Neural cell (in vitro differentiated cells): ENCODE results near the gene CYB561A3.

ENCODE experiments used
- CTCF ChIP-seq: fragments of 450-650 bp; IDR thresholded peaks from 2 replicates; pipeline ENCODE4 v1.5.1; 2014; ENCODE audit warnings: antibody characterized with exemption, mild to moderate bottlenecking, moderate library complexity; ENCODE audit not compliant: poor library complexity, severe bottlenecking
- EP300 ChIP-seq: fragments of 450-650 bp; conservative IDR thresholded peaks from 2 replicates; pipeline ENCODE4 v1.6.1; 2014; ENCODE audit warnings: antibody characterized with exemption, mild to moderate bottlenecking, moderate library complexity; ENCODE audit not compliant: poor library complexity, severe bottlenecking
- EZH2 ChIP-seq: fragments of 200-600, 300-800 bp; shearing (Covaris generic), sonication (generic); IDR thresholded peaks from 2 replicates; pipeline ENCODE4 v1.6.1; 2014; ENCODE audit warnings: antibody characterized with exemption, low read length, borderline replicate concordance, mild to moderate bottlenecking; ENCODE audit not compliant: insufficient read depth, poor library complexity, severe bottlenecking
- MXI1 ChIP-seq: fragments of 450-650 bp; conservative IDR thresholded peaks from 2 replicates; pipeline ENCODE4 v1.6.1; 2014; ENCODE audit warnings: antibody characterized with exemption, mild to moderate bottlenecking; ENCODE audit not compliant: poor library complexity, severe bottlenecking
- POLR2AphosphoS5 ChIP-seq: IDR thresholded peaks from 2 replicates; pipeline ENCODE4 v1.6.1; 2012
- RAD21 ChIP-seq: fragments of 450-650 bp; conservative IDR thresholded peaks from 2 replicates; pipeline ENCODE4 v1.6.1; 2014; ENCODE audit warnings: antibody characterized with exemption, mild to moderate bottlenecking, moderate library complexity
- REST ChIP-seq: IDR thresholded peaks from 2 replicates; pipeline ENCODE4 v1.6.1; 2012; ENCODE audit warnings: borderline replicate concordance
- SMC3 ChIP-seq: fragments of 450-650 bp; conservative IDR thresholded peaks from 2 replicates; pipeline ENCODE4 v1.6.1; 2014; ENCODE audit warnings: antibody characterized with exemption, mild to moderate bottlenecking, moderate library complexity; ENCODE audit not compliant: poor library complexity
- TAF1 ChIP-seq: IDR thresholded peaks from 2 replicates; pipeline ENCODE4 v1.6.1; 2012; ENCODE audit warnings: low read depth

- no peak for TF ChIP-seq REST
- no peak for TF ChIP-seq POLR2AphosphoS5
- no peak for TF ChIP-seq CTCF
- no peak for TF ChIP-seq EP300
- no peak for TF ChIP-seq TAF1
- no peak for TF ChIP-seq EZH2
- no peak for TF ChIP-seq MXI1
- TF ChIP-seq RAD21, result no peak
- TF ChIP-seq SMC3, result no peak
Measured at GRCh38 chr11:61357233-61357893, 4.3 kb downstream of the CYB561A3 start.
